WTC11 (cell line): Measurements from ENCODE around the gene TCTN2. TPM values are rescaled to one million over a fixed set of nuclear protein-coding genes. Genes with fewer than 3 reads are reported as not detected.

Source experiments
- ATAC-seq: fragments of 200-7000 bp; cut with Tn5 transposase; 2 replicates; pipeline ENCODE4 v1.10.0; 2021; ENCODE audit warnings: mild to moderate bottlenecking, moderate library complexity
- CTCF ChIA-PET: fragments of 300-600 bp; sonication (Branson Sonifier 250); formaldehyde crosslinking; loops from one replicate; lab custom pipeline; 2021; ENCODE audit warnings: antibody characterized with exemption; lab: Charles Lee
- POLR2A ChIA-PET: fragments of 350-600 bp; sonication (Branson Sonifier 250); formaldehyde crosslinking; loops from one replicate; lab custom pipeline; 2021; ENCODE audit warnings: antibody characterized with exemption; lab: Charles Lee
- DNase-seq: peaks from one replicate; pipeline ENCODE4 v3.0.0; 2021; ENCODE audit warnings: low spot score
- H3K27ac Mint-ChIP-seq: 2 replicates; pipeline ENCODE4 v1.8.0; 2021; ENCODE audit warnings: mixed read lengths
- H3K27me3 Mint-ChIP-seq: 2 replicates; pipeline ENCODE4 v1.8.0; 2021; ENCODE audit warnings: low read depth, mild to moderate bottlenecking, moderate library complexity, mixed read lengths
- H3K36me3 Mint-ChIP-seq: 2 replicates; pipeline ENCODE4 v1.8.0; 2021; ENCODE audit warnings: mixed read lengths
- H3K4me1 Mint-ChIP-seq: 2 replicates; pipeline ENCODE4 v1.8.0; 2022; ENCODE audit warnings: mixed read lengths
- H3K4me3 Mint-ChIP-seq: 2 replicates; pipeline ENCODE4 v1.8.0; 2021; ENCODE audit warnings: mild to moderate bottlenecking, moderate library complexity, mixed read lengths
- H3K9me3 Mint-ChIP-seq: 2 replicates; pipeline ENCODE4 v1.8.0; 2021; ENCODE audit warnings: mixed read lengths
- ARID4B ChIP-seq: sonication (generic); formaldehyde crosslinking; IDR thresholded peaks from 2 replicates; pipeline ENCODE4 v1.8.0; 2023; ENCODE audit warnings: missing genetic modification reagents, mild to moderate bottlenecking, borderline replicate concordance
- CBFB ChIP-seq: sonication (generic); formaldehyde crosslinking; IDR thresholded peaks from 2 replicates; pipeline ENCODE4 v1.8.1; 2022; ENCODE audit warnings: mild to moderate bottlenecking, low read depth, missing genetic modification reagents
- E2F1 ChIP-seq: sonication (generic); formaldehyde crosslinking; IDR thresholded peaks from 2 replicates; pipeline ENCODE4 v1.8.0; 2022; ENCODE audit warnings: mild to moderate bottlenecking, missing genetic modification reagents
- E2F4 ChIP-seq: sonication (generic); formaldehyde crosslinking; IDR thresholded peaks from 2 replicates; pipeline ENCODE4 v1.8.1; 2022; ENCODE audit warnings: low read depth, mild to moderate bottlenecking, moderate library complexity, missing genetic modification reagents, borderline replicate concordance
- E2F5 ChIP-seq: sonication (generic); formaldehyde crosslinking; IDR thresholded peaks from 2 replicates; pipeline ENCODE4 v1.8.1; 2022; ENCODE audit warnings: mild to moderate bottlenecking, moderate library complexity, missing genetic modification reagents
- GTF2I ChIP-seq: fragments of 250-450 bp; sonication (Bioruptor Pico); conservative IDR thresholded peaks from 2 replicates; pipeline ENCODE4 v1.4.0; 2021; ENCODE audit warnings: mild to moderate bottlenecking
- JUN ChIP-seq: sonication (generic); formaldehyde crosslinking; IDR thresholded peaks from 2 replicates; pipeline ENCODE4 v1.8.0; 2023; ENCODE audit warnings: mild to moderate bottlenecking, missing genetic modification reagents
- MAX ChIP-seq: sonication (generic); formaldehyde crosslinking; IDR thresholded peaks from 2 replicates; pipeline ENCODE4 v1.8.0; 2022; ENCODE audit warnings: mild to moderate bottlenecking, missing genetic modification reagents
- NR2C2 ChIP-seq: sonication (generic); formaldehyde crosslinking; IDR thresholded peaks from 2 replicates; pipeline ENCODE4 v1.8.0; 2022; ENCODE audit warnings: mild to moderate bottlenecking, missing genetic modification reagents
- PREB ChIP-seq: sonication (generic); formaldehyde crosslinking; IDR thresholded peaks from 2 replicates; pipeline ENCODE4 v1.8.1; 2022; ENCODE audit warnings: mild to moderate bottlenecking, missing genetic modification reagents, moderate library complexity, borderline replicate concordance
- SOX15 ChIP-seq: fragments of 250-450 bp; sonication (Bioruptor Pico); IDR thresholded peaks from 2 replicates; pipeline ENCODE4 v1.9.0; 2021; ENCODE audit warnings: mild to moderate bottlenecking
- TP53 ChIP-seq: sonication (generic); formaldehyde crosslinking; IDR thresholded peaks from 2 replicates; pipeline ENCODE4 v1.8.1; 2023; ENCODE audit warnings: mild to moderate bottlenecking, missing genetic modification reagents
- ZBTB21 ChIP-seq: sonication (generic); formaldehyde crosslinking; IDR thresholded peaks from 2 replicates; pipeline ENCODE4 v1.8.1; 2023; ENCODE audit warnings: mild to moderate bottlenecking, missing genetic modification reagents, borderline replicate concordance
- ZNF121 ChIP-seq: sonication (generic); formaldehyde crosslinking; IDR thresholded peaks from 2 replicates; pipeline ENCODE4 v1.8.0; 2023; ENCODE audit warnings: missing genetic modification reagents
- ZNF317 ChIP-seq: sonication (generic); formaldehyde crosslinking; IDR thresholded peaks from 2 replicates; pipeline ENCODE4 v1.8.1; 2023; ENCODE audit warnings: low read depth, mild to moderate bottlenecking, moderate library complexity, missing genetic modification reagents, borderline replicate concordance
- ZNF671 ChIP-seq: fragments of 250-450 bp; sonication (Bioruptor Pico); IDR thresholded peaks from 2 replicates; pipeline ENCODE4 v1.8.0; 2021; ENCODE audit warnings: mild to moderate bottlenecking
- ZSCAN18 ChIP-seq: fragments of 250-450 bp; sonication (Bioruptor Pico); IDR thresholded peaks from 2 replicates; pipeline ENCODE4 v2.1.2; 2022; ENCODE audit warnings: mild to moderate bottlenecking, moderate library complexity
- total RNA-seq: library from RNA; stranded (reverse); gene quantifications from 3 replicates; pipeline ENCODE4 v1.2.3, GENCODE V29; 2021

TCTN2 gene
- total RNA-seq, 1 experiment from 2014 or later, result 6.2 TPM

- TF ChIP-seq ZSCAN18 (CRISPR knock-in tag) (no peak), MAX (no peak), NR2C2 (CRISPR knock-in tag) (no peak), SOX15 (CRISPR knock-in tag) (no peak)
- TF ChIP-seq, all 79 proteins: peak for 0
Observed at GRCh38 chr12:123717350-123717749, 46.4 kb downstream of the TCTN2 start (continued).

GRCh38 chr12:123720141-123720814, 49.4 kb downstream of the TCTN2 start:
- DNase-seq, result no peak
- no peak overlapping the region for H3K27ac Mint-ChIP-seq
- no peaks in the 10 kb centered on the region for H3K4me1 Mint-ChIP-seq
- no peak overlapping the region for H3K4me3 Mint-ChIP-seq
- ChIA-PET POLR2A (no interaction called here), CTCF (no interaction called here)
- TF ChIP-seq ZSCAN18 (CRISPR knock-in tag) (no peak), ZNF317 (CRISPR knock-in tag) (no peak), ZBTB21 (no peak), PREB (no peak), ZNF121 (CRISPR knock-in tag) (no peak), E2F1 (CRISPR knock-in tag) (no peak), CBFB (CRISPR knock-in tag) (no peak), TP53 (CRISPR knock-in tag) (no peak), ZNF671 (CRISPR knock-in tag) (no peak), GTF2I (no peak), ARID4B (CRISPR knock-in tag) (no peak), JUN (CRISPR knock-in tag) (no peak), E2F4 (CRISPR knock-in tag) (no peak), E2F5 (CRISPR knock-in tag) (no peak)
- H3K36me3 Mint-ChIP-seq, result peaks cover 20% of the 10 kb centered on the region
- no peak for ATAC-seq
- H3K9me3 Mint-ChIP-seq, result no peaks in the 10 kb centered on the region
- no peaks in the 10 kb centered on the region for H3K27me3 Mint-ChIP-seq
